ENCODE results near the gene NAXE. TPM values are rescaled to one million over a fixed set of nuclear protein-coding genes. Genes with fewer than 3 reads are reported as not detected.
A peak's percentile ranks its signal among the peaks of the same experiment; 100 is the strongest.
"Not testable (repeated sequence)": the region's sequence is repeated elsewhere in the genome, so short reads cannot be mapped to it uniquely, and the experiment has no call there.

NAXE gene
- polyA plus RNA-seq, 4 donors = 53.7 to 75.2 (median 74.5) TPM

DNA sequence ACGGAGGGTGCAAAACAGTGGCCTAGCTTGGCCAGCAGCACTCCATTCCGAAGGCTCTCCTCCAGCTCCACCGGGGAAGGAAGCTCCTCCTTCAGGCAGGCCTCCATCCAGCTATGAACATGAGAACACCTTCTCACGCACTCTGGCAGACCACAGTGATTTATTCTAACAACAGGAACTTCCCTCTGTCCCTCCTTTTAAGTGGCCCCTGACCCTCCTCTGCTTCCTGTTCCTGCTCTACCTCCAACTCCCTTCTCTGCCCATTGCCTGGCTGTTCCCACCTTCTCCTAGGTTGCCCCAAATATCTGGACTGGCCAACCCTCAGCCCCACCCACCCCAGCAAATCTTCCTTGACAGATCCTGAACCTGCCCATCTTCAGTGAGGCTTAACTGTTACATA, 25.1 kb upstream of the NAXE start:
- DNase-seq (ENCODE audit: low read depth in 4 of 4, low spot score in 3 of 4) = no peak

GRCh38 chr1:156571261-156571852, 20.2 kb upstream of the NAXE start:
- no peak for DNase-seq (ENCODE audit: low read depth in 4 of 4, low spot score in 3 of 4)

GRCh38 chr1:156571919-156572662, 19.5 kb upstream of the NAXE start, which contains the start of gene IQGAP3:
TSS of gene IQGAP3 (minus strand) at chr1:156572565. CDS start at chr1:156572529, 36 bp downstream.
- DNase-seq (ENCODE audit: low read depth in 4 of 4, low spot score in 3 of 4) = peak in 3 of 4 donors; percentile 48 to 74 (median 53)

DNA sequence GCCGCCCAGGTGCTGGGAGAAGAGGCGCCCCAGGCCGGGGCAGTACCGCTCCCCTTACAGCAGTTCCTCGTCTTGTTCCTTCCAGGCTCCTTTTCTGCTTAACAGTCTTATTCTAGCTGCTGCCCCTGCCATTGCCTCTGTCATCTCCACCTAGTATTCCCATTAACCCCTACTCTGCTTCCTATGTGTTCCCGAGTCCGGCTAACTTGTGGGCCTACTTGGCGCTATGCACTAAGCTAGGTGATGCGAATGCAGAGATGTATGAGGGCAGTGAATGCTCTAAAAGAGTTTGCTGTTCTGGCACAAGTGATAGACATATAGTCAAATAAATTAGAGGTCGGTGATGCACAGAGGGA, 18.9 kb upstream of the NAXE start:
- DNase-seq (ENCODE audit: low read depth in 4 of 4, low spot score in 3 of 4) = no peak

GRCh38 chr1:156574039-156574633, 17.4 kb upstream of the NAXE start:
- DNase-seq (ENCODE audit: low read depth in 4 of 4, low spot score in 3 of 4) = no peak

- no peak for DNase-seq (ENCODE audit: low read depth in 4 of 4, low spot score in 3 of 4)
Measured at GRCh38 chr1:156577550-156577949, 14.0 kb upstream of the NAXE start.

DNA sequence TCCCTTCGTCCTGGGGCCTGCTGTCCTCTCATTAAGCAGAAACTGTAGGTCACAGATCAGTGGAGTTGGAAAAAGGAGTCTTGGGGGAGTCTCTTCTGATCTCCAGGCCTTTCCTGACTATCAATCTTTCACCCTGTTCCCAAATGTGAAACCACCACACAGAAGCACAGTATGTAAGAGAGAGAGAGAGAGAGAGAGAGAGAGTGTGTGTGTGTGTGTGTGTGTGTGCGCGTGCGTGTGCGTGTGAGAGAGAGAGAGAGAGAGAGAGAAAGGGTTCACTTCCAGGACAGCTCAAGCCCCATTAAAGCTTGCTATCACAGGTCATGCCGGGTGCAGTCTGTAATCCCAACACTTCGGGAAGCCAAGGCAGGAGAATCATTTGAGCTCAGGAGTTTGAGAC, 13.5 kb upstream of the NAXE start:
- DNase-seq (ENCODE audit: low read depth in 4 of 4, low spot score in 3 of 4) = peak in 2 of 4 donors; percentile 45 to 58

- DNase-seq (ENCODE audit: low read depth in 4 of 4, low spot score in 3 of 4) = no peak
Measured at GRCh38 chr1:156579472-156579871, 12.1 kb upstream of the NAXE start, which contains the start of gene TTC24. TSS of gene TTC24 (plus strand) at chr1:156579723. CDS start at chr1:156581365, 1,642 bp downstream.

DNA sequence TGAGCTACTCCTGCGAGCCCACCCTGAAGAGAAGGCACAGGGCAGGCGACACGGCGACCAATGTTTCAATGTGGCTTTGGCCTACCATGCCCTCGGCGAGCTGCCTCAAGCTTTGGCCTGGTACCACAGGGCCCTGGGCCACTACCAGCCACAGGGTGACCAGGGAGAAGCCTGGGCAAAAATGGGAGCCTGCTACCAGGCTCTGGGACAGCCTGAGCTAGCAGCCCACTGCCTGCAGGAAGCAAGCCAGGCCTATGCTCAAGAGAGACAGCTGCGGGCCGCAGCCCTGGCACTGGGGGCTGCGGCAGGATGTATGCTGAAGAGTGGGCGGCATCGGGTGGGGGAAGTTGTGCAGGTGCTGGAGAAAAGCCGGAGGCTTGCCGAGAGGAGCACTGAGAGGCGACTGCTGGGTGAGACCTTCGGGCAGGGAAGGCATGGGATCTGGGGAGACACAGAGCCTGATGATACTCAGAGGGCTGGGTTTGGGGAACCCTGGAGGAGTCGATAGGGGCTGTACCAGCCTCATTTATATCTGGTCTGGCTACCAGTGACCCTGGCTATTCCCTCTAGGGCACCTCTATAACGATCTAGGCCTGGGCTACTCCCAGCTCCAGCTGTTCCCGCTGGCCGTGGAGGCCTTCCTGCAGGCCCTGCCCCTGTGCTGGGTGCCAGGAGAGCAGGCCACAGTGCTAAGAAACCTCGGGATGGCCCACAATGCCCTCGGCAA, 9.8 kb upstream of the NAXE start:
- DNase-seq (ENCODE audit: low read depth in 4 of 4, low spot score in 3 of 4) = no peak

DNA sequence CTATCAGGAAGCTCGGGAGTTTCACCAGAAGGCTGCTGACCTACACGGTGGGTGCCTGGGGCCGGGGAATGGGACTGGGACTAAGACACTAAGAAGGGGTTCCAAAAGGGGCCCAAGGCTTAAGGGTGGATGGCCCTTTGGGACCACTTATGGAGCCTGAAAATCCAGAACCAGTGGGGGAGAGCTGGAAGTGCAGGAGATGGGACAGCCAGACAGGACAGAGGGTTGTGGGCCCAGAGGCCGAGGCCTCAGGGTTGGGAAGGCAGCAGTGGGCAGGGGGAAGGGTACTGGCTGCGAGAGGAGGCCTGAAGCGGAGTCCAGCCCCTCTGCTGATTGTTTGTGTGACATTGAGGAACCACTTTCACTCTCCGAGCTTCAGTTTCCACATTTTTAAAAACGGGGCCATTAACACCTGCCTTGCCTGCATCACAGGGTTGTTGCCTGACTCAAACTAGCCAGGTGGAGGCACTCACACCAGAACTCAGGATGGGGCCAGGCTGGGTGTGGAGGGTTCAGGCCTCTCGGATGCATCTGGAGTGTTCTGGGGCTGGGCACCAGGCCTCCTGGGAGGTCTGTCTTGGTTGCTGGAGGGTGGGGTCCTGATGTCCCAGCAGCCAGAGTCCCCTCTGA, 9.1 kb upstream of the NAXE start:
- DNase-seq (ENCODE audit: low read depth in 4 of 4, low spot score in 3 of 4) = no peak

- DNase-seq (ENCODE audit: low read depth in 4 of 4, low spot score in 3 of 4) = peak in 3 of 4 donors; percentile 72 to 76 (median 73)
Measured at GRCh38 chr1:156583821-156584622, 7.6 kb upstream of the NAXE start.

GRCh38 chr1:156584813-156585212, 6.8 kb upstream of the NAXE start:
- no peak for DNase-seq (ENCODE audit: low read depth in 4 of 4, low spot score in 3 of 4)

- DNase-seq (ENCODE audit: low read depth in 4 of 4, low spot score in 3 of 4) = no peak
Measured at GRCh38 chr1:156586323-156586722, 5.3 kb upstream of the NAXE start.

GRCh38 chr1:156586892-156587477, 4.6 kb upstream of the NAXE start:
- no peak for DNase-seq (ENCODE audit: low read depth in 4 of 4, low spot score in 3 of 4)

GRCh38 chr1:156587927-156588326, 3.6 kb upstream of the NAXE start:
- DNase-seq (ENCODE audit: low read depth in 4 of 4, low spot score in 3 of 4) = not testable (repeated sequence)

GRCh38 chr1:156589546-156589945, 2.0 kb upstream of the NAXE start:
- DNase-seq (ENCODE audit: low read depth in 4 of 4, low spot score in 3 of 4) = no peak

- no peak for DNase-seq (ENCODE audit: low read depth in 4 of 4, low spot score in 3 of 4)
Measured at GRCh38 chr1:156590326-156591180, 1.0 kb upstream of the NAXE start.

DNA sequence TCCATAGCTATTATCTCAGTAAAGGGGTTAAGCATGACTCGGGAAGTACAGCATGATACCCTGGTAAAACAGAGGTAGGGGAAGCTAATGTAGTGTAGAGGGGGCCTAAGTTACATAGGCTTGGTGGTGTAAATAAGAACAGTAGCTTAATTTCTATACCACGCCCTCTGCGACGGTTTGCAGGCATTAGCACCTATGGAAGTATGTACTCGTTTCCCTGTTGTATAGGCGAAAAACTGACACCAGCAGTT, 470 bp upstream of the NAXE start:
- DNase-seq (ENCODE audit: low read depth in 4 of 4, low spot score in 3 of 4) = no peak
